ENCODE measurements around the gene HCN1. TPM values are rescaled to one million over a fixed set of nuclear protein-coding genes. Genes with fewer than 3 reads are reported as not detected.

The HCN1 gene
- polyA plus RNA-seq, 2 of the 4 experiments (the other 2 are of a cell fraction), result not detected

DNA sequence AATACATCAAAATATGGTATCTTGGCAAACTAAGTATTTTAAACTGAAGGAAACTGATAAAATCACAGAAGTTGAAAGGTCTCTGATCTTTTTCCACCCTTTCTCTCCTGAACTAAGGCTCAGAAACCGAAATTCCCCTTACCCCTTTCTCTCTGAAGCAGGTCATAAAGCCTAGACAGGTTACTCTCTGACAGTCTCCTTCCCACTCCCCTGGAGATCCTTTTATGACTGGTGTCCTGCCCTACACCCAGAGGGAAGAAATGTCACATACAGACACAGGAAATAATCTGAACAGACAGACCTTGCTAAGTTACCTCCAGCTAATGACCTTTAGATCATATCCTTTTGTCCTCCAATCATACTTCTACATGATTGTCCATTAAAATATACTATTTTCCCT, 127.4 kb downstream of the HCN1 start:
- no peak overlapping the region for H3K4me3 ChIP-seq
- ATAC-seq (no peak), FAIRE-seq (no peak), DNase-seq (ENCODE audit: low read depth in 1 of 2, low spot score in 1 of 2) (no peak)
- no peak overlapping the region for H3K27ac ChIP-seq
- no peaks in the 10 kb centered on the region for H3K9me3 ChIP-seq
- ChIA-PET CTCF (no interaction called here), POLR2A (no interaction called here)
- H3K4me1 ChIP-seq, result no peaks in the 10 kb centered on the region
- WGBS (ENCODE audit: missing lambda C conversion rate), result 0% methylated on average over 1 of the region's 1 CpG
- TF ChIP-seq JUN (IDR thresholded peaks at IDR 0.05), result no peak
- TF ChIP-seq, protein P1, sequence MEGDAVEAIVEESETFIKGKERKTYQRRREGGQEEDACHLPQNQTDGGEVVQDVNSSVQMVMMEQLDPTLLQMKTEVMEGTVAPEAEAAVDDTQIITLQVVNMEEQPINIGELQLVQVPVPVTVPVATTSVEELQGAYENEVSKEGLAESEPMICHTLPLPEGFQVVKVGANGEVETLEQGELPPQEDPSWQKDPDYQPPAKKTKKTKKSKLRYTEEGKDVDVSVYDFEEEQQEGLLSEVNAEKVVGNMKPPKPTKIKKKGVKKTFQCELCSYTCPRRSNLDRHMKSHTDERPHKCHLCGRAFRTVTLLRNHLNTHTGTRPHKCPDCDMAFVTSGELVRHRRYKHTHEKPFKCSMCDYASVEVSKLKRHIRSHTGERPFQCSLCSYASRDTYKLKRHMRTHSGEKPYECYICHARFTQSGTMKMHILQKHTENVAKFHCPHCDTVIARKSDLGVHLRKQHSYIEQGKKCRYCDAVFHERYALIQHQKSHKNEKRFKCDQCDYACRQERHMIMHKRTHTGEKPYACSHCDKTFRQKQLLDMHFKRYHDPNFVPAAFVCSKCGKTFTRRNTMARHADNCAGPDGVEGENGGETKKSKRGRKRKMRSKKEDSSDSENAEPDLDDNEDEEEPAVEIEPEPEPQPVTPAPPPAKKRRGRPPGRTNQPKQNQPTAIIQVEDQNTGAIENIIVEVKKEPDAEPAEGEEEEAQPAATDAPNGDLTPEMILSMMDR (IDR thresholded peaks at IDR 0.05), result no peak
- no peak overlapping the region for H3K4me2 ChIP-seq

DNA sequence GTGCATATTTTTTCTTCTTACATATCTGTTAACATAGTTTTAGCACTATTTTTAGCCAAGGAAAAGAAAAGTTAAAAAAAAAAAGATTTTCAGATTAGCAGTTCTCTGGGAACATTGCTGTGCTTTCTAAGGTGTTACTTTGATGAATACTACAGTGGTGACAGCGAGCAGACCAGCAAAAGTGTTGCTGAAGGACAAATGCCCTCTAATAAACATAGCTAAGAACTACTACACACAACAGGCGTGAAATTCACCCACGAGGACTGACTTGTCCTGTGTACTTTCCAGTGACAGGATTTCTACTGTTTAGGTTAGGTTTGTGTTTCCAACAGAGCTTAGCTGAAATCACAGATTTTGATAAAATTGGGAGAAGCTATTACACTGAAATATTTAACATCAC, 153.8 kb downstream of the HCN1 start:
- ChIA-PET CTCF (no interaction called here), POLR2A (no interaction called here)
- Histone ChIP-seq H3K4me1 (no peaks in the 10 kb centered on the region), H3K27ac (no peak overlapping the region), H3K4me2 (no peak overlapping the region), H3K4me3 (no peak overlapping the region), H3K9me3 (peaks cover 2% of the 10 kb centered on the region; the same call in 1 of the 3 replicates)
- WGBS (ENCODE audit: missing lambda C conversion rate), result 2% methylated on average over 3 of the region's 3 CpGs
- ATAC-seq (no peak), DNase-seq (ENCODE audit: low read depth in 1 of 2, low spot score in 1 of 2) (no peak), FAIRE-seq (no peak)
- no peak for TF ChIP-seq HOXA7 (CRISPR knock-in tag; IDR thresholded peaks at IDR 0.05)
- TF ChIP-seq, protein P2, sequence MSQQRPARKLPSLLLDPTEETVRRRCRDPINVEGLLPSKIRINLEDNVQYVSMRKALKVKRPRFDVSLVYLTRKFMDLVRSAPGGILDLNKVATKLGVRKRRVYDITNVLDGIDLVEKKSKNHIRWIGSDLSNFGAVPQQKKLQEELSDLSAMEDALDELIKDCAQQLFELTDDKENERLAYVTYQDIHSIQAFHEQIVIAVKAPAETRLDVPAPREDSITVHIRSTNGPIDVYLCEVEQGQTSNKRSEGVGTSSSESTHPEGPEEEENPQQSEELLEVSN (IDR thresholded peaks at IDR 0.05; ENCODE audit: borderline replicate concordance, low read depth), result no peak
- TF ChIP-seq RNF2 (IDR thresholded peaks at IDR 0.05; ENCODE audit: borderline replicate concordance, low read depth), result no peak
- TF ChIP-seq, protein P3, sequence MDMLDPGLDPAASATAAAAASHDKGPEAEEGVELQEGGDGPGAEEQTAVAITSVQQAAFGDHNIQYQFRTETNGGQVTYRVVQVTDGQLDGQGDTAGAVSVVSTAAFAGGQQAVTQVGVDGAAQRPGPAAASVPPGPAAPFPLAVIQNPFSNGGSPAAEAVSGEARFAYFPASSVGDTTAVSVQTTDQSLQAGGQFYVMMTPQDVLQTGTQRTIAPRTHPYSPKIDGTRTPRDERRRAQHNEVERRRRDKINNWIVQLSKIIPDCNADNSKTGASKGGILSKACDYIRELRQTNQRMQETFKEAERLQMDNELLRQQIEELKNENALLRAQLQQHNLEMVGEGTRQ (IDR thresholded peaks at IDR 0.05), result no peak
- TF ChIP-seq HEYL (CRISPR knock-in tag; IDR thresholded peaks at IDR 0.05), result no peak
- no peak for TF ChIP-seq CHD2 (IDR thresholded peaks at IDR 0.05; ENCODE audit: low read length, partially characterized antibody)
- TF ChIP-seq ZC3H11A (IDR thresholded peaks at IDR 0.05), result no peak
- TF ChIP-seq HDAC2 (IDR thresholded peaks at IDR 0.05), result no peak
- TF ChIP-seq, protein P4, sequence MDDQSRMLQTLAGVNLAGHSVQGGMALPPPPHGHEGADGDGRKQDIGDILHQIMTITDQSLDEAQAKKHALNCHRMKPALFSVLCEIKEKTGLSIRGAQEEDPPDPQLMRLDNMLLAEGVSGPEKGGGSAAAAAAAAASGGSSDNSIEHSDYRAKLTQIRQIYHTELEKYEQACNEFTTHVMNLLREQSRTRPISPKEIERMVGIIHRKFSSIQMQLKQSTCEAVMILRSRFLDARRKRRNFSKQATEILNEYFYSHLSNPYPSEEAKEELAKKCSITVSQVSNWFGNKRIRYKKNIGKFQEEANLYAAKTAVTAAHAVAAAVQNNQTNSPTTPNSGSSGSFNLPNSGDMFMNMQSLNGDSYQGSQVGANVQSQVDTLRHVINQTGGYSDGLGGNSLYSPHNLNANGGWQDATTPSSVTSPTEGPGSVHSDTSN (IDR thresholded peaks at IDR 0.05), result no peak
- TF ChIP-seq EP300 (IDR thresholded peaks at IDR 0.05), result no peak
- TF ChIP-seq, protein P5, sequence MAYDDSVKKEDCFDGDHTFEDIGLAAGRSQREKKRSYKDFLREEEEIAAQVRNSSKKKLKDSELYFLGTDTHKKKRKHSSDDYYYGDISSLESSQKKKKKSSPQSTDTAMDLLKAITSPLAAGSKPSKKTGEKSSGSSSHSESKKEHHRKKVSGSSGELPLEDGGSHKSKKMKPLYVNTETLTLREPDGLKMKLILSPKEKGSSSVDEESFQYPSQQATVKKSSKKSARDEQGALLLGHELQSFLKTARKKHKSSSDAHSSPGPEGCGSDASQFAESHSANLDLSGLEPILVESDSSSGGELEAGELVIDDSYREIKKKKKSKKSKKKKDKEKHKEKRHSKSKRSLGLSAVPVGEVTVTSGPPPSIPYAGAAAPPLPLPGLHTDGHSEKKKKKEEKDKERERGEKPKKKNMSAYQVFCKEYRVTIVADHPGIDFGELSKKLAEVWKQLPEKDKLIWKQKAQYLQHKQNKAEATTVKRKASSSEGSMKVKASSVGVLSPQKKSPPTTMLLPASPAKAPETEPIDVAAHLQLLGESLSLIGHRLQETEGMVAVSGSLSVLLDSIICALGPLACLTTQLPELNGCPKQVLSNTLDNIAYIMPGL (CRISPR knock-in tag; IDR thresholded peaks at IDR 0.05; ENCODE audit: borderline replicate concordance), result no peak

DNA sequence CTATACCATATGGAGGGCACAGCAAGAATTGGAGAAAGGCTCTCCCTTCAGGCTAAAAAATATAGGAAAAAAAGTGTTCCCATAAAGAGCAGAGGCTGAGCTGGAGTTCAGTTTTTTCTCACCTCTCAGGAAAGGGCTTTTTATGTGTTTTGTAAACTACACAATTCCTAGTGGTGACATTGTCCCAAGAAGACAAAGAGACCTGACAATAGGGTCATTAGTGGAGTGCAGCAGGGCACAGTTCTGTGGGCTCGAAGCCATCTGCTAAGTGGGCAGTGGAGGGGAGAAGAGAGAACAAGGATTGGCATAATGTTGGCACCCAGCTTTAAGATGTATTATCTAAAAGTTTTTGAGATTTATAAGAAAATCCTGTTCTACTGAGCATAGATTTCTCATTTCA, 162.5 kb downstream of the HCN1 start:
- H3K4me1 ChIP-seq, result no peaks in the 10 kb centered on the region
- no peak for FAIRE-seq
- ChIA-PET POLR2A (no interaction called here), CTCF (no interaction called here)
- no peak overlapping the region for H3K27ac ChIP-seq
- ATAC-seq, result no peak
- WGBS (ENCODE audit: missing lambda C conversion rate), result 0% methylated on average over 1 of the region's 1 CpG
- H3K4me2 ChIP-seq, result no peak overlapping the region
- TF ChIP-seq EHMT2 (IDR thresholded peaks at IDR 0.05; ENCODE audit: low read depth), result no peak
- TF ChIP-seq CHD2 (IDR thresholded peaks at IDR 0.05; ENCODE audit: low read length, partially characterized antibody), result no peak
- no peak for TF ChIP-seq ESRRA (IDR thresholded peaks at IDR 0.05; ENCODE audit: borderline replicate concordance, low read length)
- H3K4me3 ChIP-seq, result no peak overlapping the region
- no peaks in the 10 kb centered on the region for H3K9me3 ChIP-seq
- DNase-seq (ENCODE audit: low read depth in 1 of 2, low spot score in 1 of 2), result no peak

Measured in A549 (cell line).